ACHN (cell line): ENCODE data around the gene FAM193B.
A peak's percentile ranks its signal among the peaks of the same experiment; 100 is the strongest.

Experiments
- DNase-seq: peaks from one replicate; pipeline ENCODE4 v3.0.0-alpha.2; 2015
- in situ Hi-C: cut with HindIII; loops from 2 replicates; pipeline ENCODE4 v1.10.0; 2017; ENCODE audit warnings: low sequenced_read_pairs, low pct_ligation_motif_present, low pct_unique_long_range_greater_than_20kb

The FAM193B gene

DNA sequence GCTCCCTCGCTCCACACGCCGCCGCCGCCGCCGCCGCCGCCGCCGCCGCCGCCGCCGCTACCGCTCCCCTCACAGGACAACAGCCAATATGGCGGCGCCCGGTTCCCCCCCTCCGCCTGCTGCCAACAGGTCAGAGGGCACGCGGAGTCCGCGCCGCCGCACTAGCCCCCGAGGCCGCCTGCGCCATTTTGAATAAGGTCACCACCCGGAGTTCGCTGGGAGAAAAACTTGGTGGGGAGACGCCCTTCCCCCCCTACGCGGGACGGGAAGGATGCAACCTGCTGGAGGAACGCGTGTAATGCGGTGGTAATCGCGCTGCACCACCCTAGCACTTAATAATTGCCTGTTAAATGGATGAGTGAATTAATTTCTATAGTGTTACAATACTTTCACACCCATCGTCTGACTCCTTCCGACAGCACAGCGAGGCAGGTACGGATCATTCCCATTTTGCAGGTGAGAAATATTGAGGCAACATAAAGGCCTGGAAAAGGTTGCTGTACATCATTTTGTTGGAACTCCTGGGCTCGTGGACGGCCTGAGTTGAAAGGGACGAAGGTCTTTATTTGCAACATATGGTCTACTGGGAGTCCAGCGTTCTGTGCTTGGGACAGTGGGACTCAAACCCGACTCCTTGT lies at the start of gene FAM193B:
Gene FAM193B (minus strand): TSS at position 90 of the 638 bp plus-strand sequence. CDS start 105 bp downstream, outside the sequence.
- in situ Hi-C loops, result no loop called here
- peak; percentile 89 for DNase-seq

DNA sequence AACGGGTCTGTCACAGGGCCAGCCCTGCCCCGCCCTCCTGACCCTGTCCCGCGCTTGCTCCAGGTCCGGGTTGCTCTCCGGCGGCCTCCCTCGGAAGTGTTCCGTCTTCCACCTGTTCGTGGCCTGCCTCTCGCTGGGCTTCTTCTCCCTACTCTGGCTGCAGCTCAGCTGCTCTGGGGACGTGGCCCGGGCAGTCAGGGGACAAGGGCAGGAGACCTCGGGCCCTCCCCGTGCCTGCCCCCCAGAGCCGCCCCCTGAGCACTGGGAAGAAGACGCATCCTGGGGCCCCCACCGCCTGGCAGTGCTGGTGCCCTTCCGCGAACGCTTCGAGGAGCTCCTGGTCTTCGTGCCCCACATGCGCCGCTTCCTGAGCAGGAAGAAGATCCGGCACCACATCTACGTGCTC lies 49.8 kb upstream of the FAM193B start:
- no peak for DNase-seq
- in situ Hi-C loops, result no loop called here

DNA sequence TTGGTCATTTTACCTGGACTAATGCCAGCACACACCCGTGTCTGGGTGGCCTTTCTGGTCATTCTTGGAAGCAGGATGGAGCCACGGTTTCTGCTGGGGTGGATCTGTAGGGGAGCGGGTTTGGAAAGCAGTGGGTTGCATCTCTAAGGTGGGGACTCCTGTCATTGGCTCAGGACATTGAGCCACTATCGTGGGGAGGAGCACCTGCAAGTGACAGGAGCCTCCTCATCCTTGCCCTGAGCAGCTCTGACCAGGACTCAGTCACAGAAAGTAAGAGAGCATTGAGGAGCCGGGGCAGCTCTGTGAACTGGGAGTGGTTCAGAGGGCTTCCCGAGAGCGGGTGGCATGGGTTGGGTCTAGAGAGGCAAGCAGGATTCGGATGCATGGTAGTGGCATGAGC lies 49.3 kb upstream of the FAM193B start:
- in situ Hi-C loops, result no loop called here
- DNase-seq, result no peak

DNA sequence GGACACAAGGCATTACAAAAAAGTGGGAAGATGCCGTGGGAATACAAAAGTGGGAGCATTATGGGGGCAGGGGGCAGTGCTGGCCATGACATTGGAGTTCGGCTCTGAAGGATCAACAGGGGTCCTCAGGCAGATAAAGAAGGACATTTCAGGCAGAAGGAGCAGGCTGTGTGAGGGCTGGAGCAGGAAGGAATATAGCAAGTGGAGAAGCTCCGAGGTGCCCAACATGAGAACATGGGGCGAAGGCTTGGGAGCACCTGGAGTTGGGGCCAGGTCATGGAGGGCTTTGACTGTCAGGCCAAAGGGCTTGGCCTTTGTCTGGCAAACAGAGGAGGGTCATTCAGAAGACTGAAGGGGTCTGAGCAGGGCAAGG lies 48.1 kb upstream of the FAM193B start:
- in situ Hi-C loops, result no loop called here
- DNase-seq, result no peak

DNA sequence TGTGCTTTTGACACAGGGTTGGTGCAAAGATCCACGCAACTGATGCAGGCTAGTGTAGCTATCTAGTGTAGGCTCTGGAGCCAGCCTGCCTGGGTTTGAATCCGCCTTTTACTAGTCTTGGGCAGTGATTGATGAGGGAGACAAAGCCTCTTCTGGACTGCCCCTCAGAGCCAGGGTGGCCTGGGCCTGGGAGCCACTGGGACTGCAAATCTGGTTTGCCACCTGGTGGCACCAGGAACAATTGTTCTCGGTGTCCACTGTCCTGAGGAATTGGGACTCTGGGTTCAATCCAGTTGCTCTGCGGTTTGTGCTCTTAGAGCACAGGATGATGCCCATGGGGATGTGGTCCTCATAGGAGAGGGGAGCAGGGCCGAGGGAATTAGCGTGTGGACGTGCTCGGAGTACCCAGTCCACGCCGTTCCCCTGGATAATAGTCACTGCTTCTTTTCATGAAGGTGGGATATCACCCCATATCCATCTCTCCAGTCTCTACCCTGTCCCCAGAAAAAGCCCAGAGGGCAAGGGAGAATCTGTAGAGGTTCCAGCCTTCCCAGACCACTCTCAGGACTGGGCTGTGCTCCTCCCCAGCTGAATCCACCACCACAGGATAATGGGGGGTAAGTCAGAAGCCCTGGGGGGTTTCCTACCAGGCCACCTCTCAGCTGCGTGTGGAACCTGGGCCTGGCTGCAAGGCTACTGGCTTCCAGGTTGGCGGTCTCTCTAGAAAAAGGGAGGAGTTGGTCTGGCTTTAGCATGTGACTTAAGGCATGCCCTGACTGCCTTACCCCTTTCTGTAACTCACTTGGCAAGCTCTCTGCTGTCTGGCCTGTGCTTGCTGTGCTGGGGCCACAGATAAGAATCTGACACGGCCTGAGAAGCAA lies 47.5 kb upstream of the FAM193B start:
- in situ Hi-C loops, result no loop called here
- peak; percentile 9 for DNase-seq

DNA sequence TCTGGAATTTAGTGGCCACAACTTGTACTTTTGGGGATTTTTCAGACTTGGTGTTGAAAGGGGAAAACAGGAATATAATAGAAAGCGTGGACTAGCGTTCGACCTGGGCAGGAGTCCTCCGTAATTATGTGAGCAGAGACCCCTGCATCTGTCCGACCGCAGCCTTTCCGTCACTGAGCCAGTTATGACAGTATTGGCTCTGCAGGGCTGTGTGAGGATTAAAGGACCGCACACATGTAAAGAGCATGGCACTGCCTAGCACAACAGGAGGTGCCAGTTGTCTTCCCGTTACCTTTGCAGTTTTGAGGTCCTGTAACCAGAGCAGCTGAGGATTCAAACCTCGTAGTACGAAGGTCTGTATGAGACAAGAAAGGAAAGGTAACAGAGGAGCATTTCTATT lies 46.8 kb upstream of the FAM193B start:
- in situ Hi-C loops, result no loop called here
- no peak for DNase-seq

DNA sequence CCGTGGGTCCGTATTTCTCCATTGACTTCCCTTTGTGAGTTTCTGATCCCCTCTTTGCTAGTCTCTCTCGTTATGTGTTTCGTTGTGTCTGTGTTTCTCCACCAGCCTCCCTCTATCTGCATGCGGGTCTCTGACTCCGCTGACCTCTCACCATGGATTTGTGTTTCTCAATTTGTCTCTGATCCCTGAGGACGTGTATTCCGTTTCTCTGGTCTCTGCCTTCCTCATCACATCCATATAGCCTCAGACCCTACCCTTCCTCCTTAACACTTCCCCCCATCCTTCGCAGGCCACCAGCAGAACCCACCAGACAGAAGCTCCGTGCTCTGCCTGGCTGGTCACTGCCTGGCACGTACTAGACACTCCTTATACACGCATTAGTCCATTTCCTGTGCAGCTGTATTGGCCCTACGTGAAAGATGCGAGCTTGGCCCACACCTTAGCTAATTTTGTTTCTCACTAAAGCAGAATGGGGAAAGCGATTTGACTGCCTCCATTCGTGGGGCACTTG lies 46.2 kb upstream of the FAM193B start:
- in situ Hi-C loops, result no loop called here
- peak; percentile 7 for DNase-seq

DNA sequence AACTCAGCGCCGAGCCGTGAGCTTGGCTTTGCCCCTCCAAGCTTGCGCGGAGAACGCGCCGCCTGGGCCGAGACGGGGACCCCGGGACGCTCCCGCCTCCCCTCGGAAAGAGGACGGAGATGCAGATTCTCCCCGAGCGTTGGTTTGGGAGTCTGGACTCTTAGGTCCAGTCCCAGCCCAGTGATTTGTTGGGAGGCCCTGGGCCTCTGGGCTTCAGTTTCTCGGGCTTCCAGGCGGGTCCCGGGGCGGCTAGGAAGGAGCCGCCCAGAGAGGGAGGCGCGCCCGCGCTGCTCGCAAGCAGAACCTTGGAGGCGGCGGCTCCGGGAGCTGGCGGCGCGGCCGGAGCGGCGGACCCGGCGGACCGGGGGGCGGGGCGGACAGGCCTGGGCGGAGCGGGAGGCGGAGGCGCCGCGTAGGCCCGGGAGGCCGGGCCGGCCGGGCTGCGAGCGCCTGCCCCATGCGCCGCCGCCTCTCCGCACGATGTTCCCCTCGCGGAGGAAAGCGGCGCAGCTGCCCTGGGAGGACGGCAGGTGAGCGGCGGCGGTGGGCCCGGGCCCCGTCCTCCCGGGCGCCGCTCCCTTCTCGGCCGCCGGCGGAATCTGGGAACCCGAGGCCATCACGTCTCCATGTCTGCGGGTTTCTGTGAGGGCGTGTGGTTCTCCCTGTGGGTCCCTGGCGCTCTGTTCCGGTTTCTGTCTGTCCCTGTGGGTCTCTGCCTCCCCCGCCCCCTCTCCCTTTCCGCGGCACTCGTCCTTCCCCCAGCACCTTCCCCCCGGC lies 45.6 kb upstream of the FAM193B start, which contains the start of gene B4GALT7:
Gene B4GALT7 (plus strand): TSS at position 402 of the 777 bp plus-strand sequence. CDS start 79 bp downstream, at position 481.
- in situ Hi-C loops, result no loop called here
- DNase-seq, result peak; percentile 79

DNA sequence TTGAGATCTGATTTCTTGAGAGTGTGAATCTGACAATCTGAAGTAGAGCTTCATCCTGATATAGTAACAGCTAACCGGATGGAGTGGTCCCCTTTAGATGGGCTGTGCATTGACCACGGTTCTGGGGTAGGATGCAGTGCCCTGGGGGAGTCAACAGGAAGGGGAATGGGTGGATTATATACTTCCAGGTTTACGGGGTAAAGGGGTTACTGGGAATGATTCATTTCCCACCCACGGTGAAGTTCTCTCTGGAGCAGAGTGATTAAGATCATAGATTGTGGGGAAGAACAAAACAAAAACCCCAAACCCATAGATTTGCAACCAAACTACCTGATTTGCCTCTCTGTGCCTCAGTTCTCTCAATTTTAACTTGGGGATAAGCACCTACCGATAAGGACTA lies 44.1 kb upstream of the FAM193B start:
- in situ Hi-C loops, result no loop called here
- DNase-seq, result no peak

DNA sequence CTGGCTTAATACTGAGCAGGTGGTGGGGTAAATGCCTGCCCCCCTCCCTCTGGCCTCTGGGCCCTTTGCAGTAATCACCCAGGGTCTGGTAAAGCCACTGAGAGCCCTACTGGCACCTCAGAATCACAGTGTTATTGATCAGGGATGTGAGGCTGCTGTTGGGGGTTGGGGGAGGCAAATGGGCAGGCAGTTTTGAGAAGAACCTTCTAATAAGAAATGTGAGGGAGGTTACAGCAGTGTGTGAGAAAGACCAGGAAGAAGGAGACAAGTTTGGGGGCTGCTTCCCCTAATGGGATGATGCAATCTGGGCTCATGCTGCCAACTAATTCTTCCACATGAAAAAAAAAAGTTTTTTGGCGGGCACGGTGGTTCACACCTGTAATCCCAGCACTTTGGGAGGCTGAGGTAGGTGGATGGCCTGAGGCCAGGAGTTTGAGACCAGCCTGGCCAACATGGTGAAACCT lies 42.4 kb upstream of the FAM193B start:
- DNase-seq, result no peak
- in situ Hi-C loops, result no loop called here

DNA sequence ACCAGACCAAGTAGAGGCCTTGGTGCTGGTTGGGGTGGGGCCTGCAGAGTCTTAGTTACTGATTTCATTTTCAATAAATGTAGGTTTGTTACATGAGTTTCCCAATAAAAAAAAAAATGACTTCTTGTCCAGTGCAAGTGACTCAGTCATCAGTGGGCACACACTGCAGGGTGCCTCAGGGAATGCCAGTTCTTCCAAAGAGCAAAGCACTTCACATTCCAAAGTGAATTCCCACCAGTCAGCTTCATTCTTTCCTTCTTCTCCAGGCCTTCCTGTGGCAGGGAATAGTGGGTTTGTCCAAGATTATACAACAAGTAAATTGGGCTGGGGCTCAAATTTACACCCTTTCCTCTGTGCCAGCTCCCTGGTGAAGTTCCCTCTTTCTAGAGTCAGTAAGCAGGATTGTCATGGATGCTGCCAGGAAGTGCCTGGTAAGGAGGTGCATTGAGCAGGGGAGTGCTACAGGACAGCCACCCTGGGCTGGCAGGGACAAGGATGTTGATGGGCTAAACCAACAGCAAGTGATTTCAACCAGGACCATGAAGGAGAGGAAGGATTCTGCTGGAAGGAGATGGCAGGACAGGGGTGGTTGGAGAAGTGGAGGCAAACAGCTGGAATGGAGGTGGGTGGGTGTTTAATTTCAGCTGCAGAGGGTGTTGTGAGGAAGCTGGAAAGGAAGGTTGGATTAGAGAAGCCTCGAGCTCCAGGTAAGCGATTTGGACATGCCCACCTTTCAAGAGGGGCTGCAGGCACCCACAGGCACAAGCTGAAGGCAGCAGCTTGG lies 41.8 kb upstream of the FAM193B start:
- peak; percentile 59 for DNase-seq
- in situ Hi-C loops, result no loop called here

DNA sequence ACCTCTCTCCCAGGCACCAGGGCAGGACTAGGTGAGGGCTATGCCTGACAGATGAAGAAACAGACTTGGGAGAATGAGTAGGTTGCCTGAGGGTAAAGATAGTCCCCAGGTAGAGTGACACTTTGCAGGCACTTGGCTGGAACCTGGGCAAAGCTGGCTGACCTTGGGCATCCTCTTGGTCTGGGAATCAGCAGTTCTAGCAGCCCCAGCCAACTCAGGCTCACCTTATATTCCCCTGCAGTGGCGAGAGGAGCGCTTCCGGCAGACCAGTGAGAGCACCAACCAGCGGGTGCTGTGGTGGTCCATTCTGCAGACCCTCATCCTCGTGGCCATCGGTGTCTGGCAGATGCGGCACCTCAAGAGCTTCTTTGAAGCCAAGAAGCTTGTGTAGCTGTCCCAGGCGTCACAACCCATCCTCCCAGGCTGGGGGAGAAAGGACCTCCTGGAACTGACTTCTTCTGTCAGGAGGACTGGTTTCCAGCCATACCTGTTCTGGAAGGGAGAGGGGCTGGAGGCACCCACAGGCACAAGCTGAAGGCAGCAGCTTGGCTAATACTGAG lies 40.7 kb upstream of the FAM193B start:
- no peak for DNase-seq
- in situ Hi-C loops, result no loop called here

DNA sequence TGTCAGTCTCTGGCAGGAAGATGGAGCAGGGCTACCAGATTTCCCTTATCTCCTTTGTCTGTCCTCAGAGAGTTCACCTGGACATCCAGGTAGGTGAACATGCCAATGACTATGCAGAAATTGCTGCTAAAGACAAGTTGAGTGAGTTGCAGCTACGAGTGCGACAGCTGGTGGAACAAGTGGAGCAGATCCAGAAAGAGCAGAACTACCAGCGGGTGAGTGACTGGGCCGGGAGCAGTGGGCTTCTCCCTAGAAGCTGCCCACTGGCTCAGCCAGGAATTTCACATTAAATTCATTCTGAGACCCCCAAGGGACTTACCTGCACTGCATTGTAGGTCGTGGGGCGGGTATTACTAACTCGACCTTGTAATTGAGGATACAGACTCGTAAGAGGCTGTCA lies 39.7 kb upstream of the FAM193B start:
- DNase-seq, result no peak
- in situ Hi-C loops, result no loop called here

DNA sequence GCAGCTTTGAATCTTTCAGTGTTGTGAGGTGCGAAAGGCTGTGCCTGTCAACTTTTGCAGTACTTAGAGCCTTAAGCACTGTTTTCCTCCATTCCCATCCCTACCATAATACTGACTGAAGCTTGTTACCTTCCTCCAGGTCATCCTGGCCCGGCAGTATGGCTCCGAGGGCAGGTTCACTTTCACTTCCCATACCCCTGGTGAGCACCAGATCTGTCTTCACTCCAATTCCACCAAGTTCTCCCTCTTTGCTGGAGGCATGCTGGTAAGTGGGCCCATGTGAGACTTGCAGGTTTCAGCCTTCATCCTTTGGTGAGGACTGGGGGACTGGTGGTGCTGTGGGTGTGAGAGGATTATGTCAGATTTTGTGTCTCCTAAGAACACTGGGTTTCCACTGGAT lies 39.1 kb upstream of the FAM193B start:
- in situ Hi-C loops, result no loop called here

DNA sequence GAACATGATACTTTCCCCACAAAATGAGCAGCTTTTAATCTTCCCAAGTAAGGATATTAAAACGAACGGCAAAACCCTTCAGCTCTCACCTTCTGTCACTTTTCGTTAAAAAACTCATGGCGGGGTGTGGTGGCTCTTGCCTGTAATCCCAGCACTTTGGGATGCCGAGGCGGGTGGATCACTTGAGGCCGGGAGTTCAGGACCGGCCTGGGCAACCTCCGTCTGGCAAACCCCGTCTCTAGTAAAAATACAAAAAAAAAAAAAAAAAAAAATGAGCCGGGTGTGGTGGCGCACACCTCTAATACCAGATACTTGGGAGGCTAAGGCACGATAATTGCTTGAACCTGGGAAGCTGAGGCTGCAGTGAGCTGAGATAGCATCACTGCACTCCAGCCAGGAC lies 38.5 kb upstream of the FAM193B start:
- in situ Hi-C loops, result no loop called here
- DNase-seq, result no peak

More for the DNA sequence above, 39.1 kb upstream of the FAM193B start:
- no peak for DNase-seq

DNA sequence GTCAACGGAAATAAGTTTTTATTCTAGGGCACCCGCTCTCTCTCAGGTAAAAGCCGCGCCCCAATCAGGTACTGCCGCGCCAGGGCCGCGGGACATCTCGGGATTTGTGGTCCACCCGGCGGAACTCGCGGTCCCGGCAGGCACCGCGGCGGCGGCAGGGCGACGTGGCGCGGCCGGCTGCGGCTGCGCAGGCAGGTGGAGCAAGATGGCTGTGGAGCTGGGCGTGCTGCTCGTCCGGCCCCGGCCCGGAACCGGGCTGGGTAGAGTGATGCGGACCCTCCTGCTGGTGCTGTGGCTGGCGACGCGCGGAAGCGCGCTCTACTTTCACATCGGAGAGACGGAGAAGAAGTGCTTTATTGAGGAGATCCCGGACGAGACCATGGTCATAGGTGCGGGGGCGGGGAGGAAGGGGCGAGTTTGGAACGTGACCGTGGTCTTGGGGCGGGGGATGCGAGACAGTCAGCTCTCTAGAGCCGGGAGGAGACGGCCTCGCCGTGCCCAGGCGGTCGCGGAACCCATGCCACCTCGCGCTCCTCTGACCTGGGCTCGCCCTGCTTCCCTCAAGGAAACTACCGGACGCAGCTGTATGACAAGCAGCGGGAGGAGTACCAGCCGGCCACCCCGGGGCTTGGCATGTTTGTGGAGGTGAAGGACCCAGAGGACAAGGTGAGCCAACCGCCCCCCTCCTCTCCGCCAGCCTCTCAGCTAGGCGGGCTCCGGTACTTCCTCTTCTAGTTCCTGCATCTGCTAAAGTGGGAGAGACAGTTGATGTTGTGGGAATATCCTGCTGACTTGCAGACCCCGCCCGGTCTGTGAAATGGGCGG lies 37.9 kb upstream of the FAM193B start, which contains the start of gene TMED9:
Gene TMED9 (plus strand): TSS at position 194 of the 825 bp plus-strand sequence. CDS start 12 bp downstream, at position 206.
- DNase-seq, result peak; percentile 79
- in situ Hi-C loops, result no loop called here

DNA sequence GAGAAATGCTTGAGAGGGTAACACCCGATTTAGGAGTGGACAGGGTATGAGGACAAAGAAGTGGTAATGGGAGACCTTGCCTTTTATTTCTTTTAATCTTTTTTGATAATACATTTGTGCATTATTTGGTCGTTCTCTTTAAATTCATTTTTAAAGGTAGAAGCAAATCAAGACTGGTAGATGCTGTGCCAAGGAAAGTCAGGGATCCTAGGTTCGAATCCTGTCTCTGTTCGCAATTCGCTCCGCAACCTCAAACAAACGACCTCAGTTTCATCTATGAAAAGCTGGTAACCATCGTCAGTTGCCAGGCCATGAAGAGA lies 37.3 kb upstream of the FAM193B start:
- in situ Hi-C loops, result no loop called here
- DNase-seq, result no peak
